Liver (tissue), 9 donors: ENCODE measurements around the gene AOPEP. TPM values are rescaled to one million over a fixed set of nuclear protein-coding genes. Genes with fewer than 3 reads are reported as not detected.

Experiments
- DNase-seq: peaks from one replicate; pipeline ENCODE4 v3.0.0-alpha.2; 2017; ENCODE audit warnings: low spot score
- H3K27ac ChIP-seq, 2 donors: one replicate each; pipeline ENCODE4 v1.7.0; 2013; ENCODE audit warnings: inconsistent platforms in 2 of 2, low read length in 2 of 2, control low read depth in 1 of 2, low read depth in 1 of 2, mild to moderate bottlenecking in 1 of 2
- H3K27me3 ChIP-seq, 4 donors: one replicate each; pipeline versions ENCODE4 v1.6.1 to v1.7.0; 2013; ENCODE audit warnings: low read length in 3 of 4, inconsistent platforms in 1 of 4, mild to moderate bottlenecking in 1 of 4, moderate library complexity in 1 of 4; ENCODE audit not compliant: control insufficient read depth in 4 of 4, insufficient read depth in 4 of 4
- H3K36me3 ChIP-seq, 4 donors: one replicate each; pipeline versions ENCODE4 v1.6.1 to v1.7.0; 2013; ENCODE audit warnings: low read length in 3 of 4, mild to moderate bottlenecking in 3 of 4, low read depth in 1 of 4, moderate library complexity in 1 of 4; ENCODE audit not compliant: control insufficient read depth in 4 of 4, insufficient read depth in 3 of 4
- H3K4me1 ChIP-seq, 4 donors: one replicate each; pipeline versions ENCODE4 v1.6.1 to v1.7.0; 2013; ENCODE audit warnings: low read length in 3 of 4, mild to moderate bottlenecking in 3 of 4, moderate library complexity in 1 of 4; ENCODE audit not compliant: control insufficient read depth in 4 of 4, insufficient read depth in 4 of 4
- H3K4me3 ChIP-seq, 3 donors: one replicate each; pipeline versions ENCODE4 v1.6.1 to v1.7.0; 2013; ENCODE audit warnings: low read length in 3 of 3, control low read depth in 1 of 3, low read depth in 1 of 3, mild to moderate bottlenecking in 1 of 3
- H3K9ac ChIP-seq, 2 donors: one replicate each; pipeline ENCODE4 v1.7.0; 2013; ENCODE audit warnings: low read length in 2 of 2, mild to moderate bottlenecking in 2 of 2, moderate library complexity in 2 of 2, control low read depth in 1 of 2, low read depth in 1 of 2
- H3K9me3 ChIP-seq, 4 donors: one replicate each; pipeline versions ENCODE4 v1.6.1 to v1.7.0; 2013; ENCODE audit warnings: low read length in 3 of 4; ENCODE audit not compliant: control insufficient read depth in 4 of 4
- ATF3 ChIP-seq: IDR thresholded peaks from 2 replicates; pipeline ENCODE4 v1.6.1; 2016; ENCODE audit warnings: antibody characterized with exemption
- CTCF ChIP-seq: fragments of 150-350 bp; IDR thresholded peaks from 2 replicates; pipeline ENCODE4 v1.5.1; 2017; ENCODE audit warnings: improper control_type of control experiment, low read depth, low read length; ENCODE audit not compliant: missing input control
- EGR1 ChIP-seq, 2 donors: IDR thresholded peaks; 2 replicates each; pipeline ENCODE4 v1.6.1; 2016 to 2018; ENCODE audit warnings: antibody characterized with exemption in 2 of 2, low read depth in 2 of 2
- FOXA1 ChIP-seq: IDR thresholded peaks from 2 replicates; pipeline ENCODE4 v1.6.1; 2016; ENCODE audit warnings: antibody characterized with exemption
- FOXA2 ChIP-seq: IDR thresholded peaks from 2 replicates; pipeline ENCODE4 v1.6.1; 2016; ENCODE audit warnings: antibody characterized with exemption
- GABPA ChIP-seq, 2 donors: IDR thresholded peaks in 1 of 2; conservative IDR thresholded peaks in 1 of 2; 2 replicates each; pipeline ENCODE4 v1.6.1; 2016; ENCODE audit warnings: antibody characterized with exemption in 2 of 2, mild to moderate bottlenecking in 1 of 2, moderate library complexity in 1 of 2
- HNF4A ChIP-seq, 2 donors: conservative IDR thresholded peaks; 2 replicates each; pipeline ENCODE4 v1.6.1; 2016; ENCODE audit warnings: antibody characterized with exemption in 2 of 2, mild to moderate bottlenecking in 2 of 2
- HNF4G ChIP-seq: IDR thresholded peaks from 2 replicates; pipeline ENCODE4 v1.6.1; 2016; ENCODE audit warnings: antibody characterized with exemption
- JUND ChIP-seq, 2 donors: IDR thresholded peaks; 2 replicates each; pipeline ENCODE4 v1.6.1; 2016; ENCODE audit warnings: antibody characterized with exemption in 2 of 2
- RAD21 ChIP-seq, 2 donors: IDR thresholded peaks; 2 replicates each; pipeline ENCODE4 v1.6.1; 2016; ENCODE audit warnings: antibody characterized with exemption in 2 of 2, mild to moderate bottlenecking in 2 of 2
- REST ChIP-seq: IDR thresholded peaks from 2 replicates; pipeline ENCODE4 v1.6.1; 2016; ENCODE audit warnings: antibody characterized with exemption, mild to moderate bottlenecking
- RXRA ChIP-seq, 2 donors: IDR thresholded peaks; 2 replicates each; pipeline ENCODE4 v1.6.1; 2017 to 2018; ENCODE audit warnings: antibody characterized with exemption in 2 of 2, mild to moderate bottlenecking in 1 of 2
- SP1 ChIP-seq: IDR thresholded peaks from 2 replicates; pipeline ENCODE4 v1.6.1; 2018; ENCODE audit warnings: antibody characterized with exemption, mild to moderate bottlenecking
- TAF1 ChIP-seq: conservative IDR thresholded peaks from 2 replicates; pipeline ENCODE4 v1.6.1; 2016; ENCODE audit warnings: antibody characterized with exemption, mild to moderate bottlenecking
- YY1 ChIP-seq: IDR thresholded peaks from 2 replicates; pipeline ENCODE4 v1.6.1; 2016; ENCODE audit warnings: antibody characterized with exemption, mild to moderate bottlenecking
- ZBTB33 ChIP-seq: IDR thresholded peaks from 2 replicates; pipeline ENCODE4 v1.6.1; 2016; ENCODE audit warnings: antibody characterized with exemption
- WGBS: extraction: QIAGEN DNeasy Blood & Tissue Kit; methylation state at CpG from one replicate; pipeline ENCODE4 v1.1.7; 2013; 5-methylcytosine and 5-hydroxymethylcytosine counted together
- polyA plus RNA-seq, 2 donors: library from polyadenylated mRNA; stranded (reverse) in 1 of 2; unstranded in 1 of 2; fragments of 200-250 nt in 1 of 2; fragments of >200 nt in 1 of 2; fragmentation: Nextera tagmentation in 1 of 2; extraction: Ambion mirVana in 1 of 2; gene quantifications; one replicate each; pipeline versions ENCODE4 v1.2.1 to v1.2.3, GENCODE V29; 2013 to 2015
- total RNA-seq, 2 donors: library from RNA; depleted of rRNA; stranded (reverse); fragments of >200 nt; gene quantifications; one replicate each; pipeline ENCODE4 v1.2.3, GENCODE V29; 2014
- TF ChIP-seq, protein P1 (sequence below): IDR thresholded peaks from 2 replicates; pipeline ENCODE4 v1.6.1; 2016; ENCODE audit warnings: antibody characterized with exemption
- donor health status: healthy.
- donor health status: healthy.
- donor health status: healthy.
- donor health status: healthy.
- donor health status: healthy.

AOPEP gene
- total and polyA plus RNA-seq, 4 donors = 22.2 to 77.1 (median 34.8) TPM

- DNase-seq = no peak
- no peak for TF ChIP-seq TAF1
- no peak for TF ChIP-seq CTCF
- WGBS = 83% methylated on average over 9 of the region's 9 CpGs
- Histone ChIP-seq H3K4me1 (no peaks in the 10 kb centered on the region), H3K9me3 (no peaks in the 10 kb centered on the region), H3K9ac (no peak overlapping the region), H3K27ac (no peak overlapping the region), H3K27me3 (no peaks in the 10 kb centered on the region), H3K4me3 (no peak overlapping the region), H3K36me3 (no peaks in the 10 kb centered on the region)
Measured at GRCh38 chr9:94908583-94909249, 182.2 kb downstream of the AOPEP start.

GRCh38 chr9:94909250-94909894 lies 182.9 kb downstream of the AOPEP start:
- Histone ChIP-seq H3K4me3 (no peak overlapping the region), H3K9me3 (no peaks in the 10 kb centered on the region), H3K9ac (no peak overlapping the region), H3K27me3 (no peaks in the 10 kb centered on the region), H3K4me1 (no peaks in the 10 kb centered on the region), H3K27ac (no peak overlapping the region), H3K36me3 (no peaks in the 10 kb centered on the region)
- WGBS = 92% methylated on average over 12 of the region's 12 CpGs
- TF ChIP-seq YY1 (no peak), FOXA2 (no peak), GABPA (IDR thresholded peaks at IDR 0.05 in 1 of 2, conservative IDR thresholded peaks at IDR 0.05 in 1 of 2) (no peak), FOXA1 (no peak), JUND (IDR thresholded peaks at IDR 0.05) (no peak), ATF3 (no peak), REST (no peak), CTCF (no peak), TAF1 (no peak), ZBTB33 (no peak), RXRA (IDR thresholded peaks at IDR 0.05) (no peak), RAD21 (IDR thresholded peaks at IDR 0.05) (no peak), HNF4A (conservative IDR thresholded peaks at IDR 0.05) (no peak), EGR1 (IDR thresholded peaks at IDR 0.05; ENCODE audit: low read depth in 2 of 2) (no peak), SP1 (no peak), HNF4G (no peak)
- TF ChIP-seq, protein P1, sequence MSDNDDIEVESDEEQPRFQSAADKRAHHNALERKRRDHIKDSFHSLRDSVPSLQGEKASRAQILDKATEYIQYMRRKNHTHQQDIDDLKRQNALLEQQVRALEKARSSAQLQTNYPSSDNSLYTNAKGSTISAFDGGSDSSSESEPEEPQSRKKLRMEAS = no peak
- no peak for DNase-seq
